ENCODE data around the gene FXR2. TPM values are rescaled to one million over a fixed set of nuclear protein-coding genes. Genes with fewer than 3 reads are reported as not detected.

The FXR2 gene
- total and polyA plus RNA-seq, 9 of the 15 experiments (the other 6 are each of a cell fraction or from before 2014, with no cell fraction given): 2.0 to 49.3 (median 24.5) TPM

DNA sequence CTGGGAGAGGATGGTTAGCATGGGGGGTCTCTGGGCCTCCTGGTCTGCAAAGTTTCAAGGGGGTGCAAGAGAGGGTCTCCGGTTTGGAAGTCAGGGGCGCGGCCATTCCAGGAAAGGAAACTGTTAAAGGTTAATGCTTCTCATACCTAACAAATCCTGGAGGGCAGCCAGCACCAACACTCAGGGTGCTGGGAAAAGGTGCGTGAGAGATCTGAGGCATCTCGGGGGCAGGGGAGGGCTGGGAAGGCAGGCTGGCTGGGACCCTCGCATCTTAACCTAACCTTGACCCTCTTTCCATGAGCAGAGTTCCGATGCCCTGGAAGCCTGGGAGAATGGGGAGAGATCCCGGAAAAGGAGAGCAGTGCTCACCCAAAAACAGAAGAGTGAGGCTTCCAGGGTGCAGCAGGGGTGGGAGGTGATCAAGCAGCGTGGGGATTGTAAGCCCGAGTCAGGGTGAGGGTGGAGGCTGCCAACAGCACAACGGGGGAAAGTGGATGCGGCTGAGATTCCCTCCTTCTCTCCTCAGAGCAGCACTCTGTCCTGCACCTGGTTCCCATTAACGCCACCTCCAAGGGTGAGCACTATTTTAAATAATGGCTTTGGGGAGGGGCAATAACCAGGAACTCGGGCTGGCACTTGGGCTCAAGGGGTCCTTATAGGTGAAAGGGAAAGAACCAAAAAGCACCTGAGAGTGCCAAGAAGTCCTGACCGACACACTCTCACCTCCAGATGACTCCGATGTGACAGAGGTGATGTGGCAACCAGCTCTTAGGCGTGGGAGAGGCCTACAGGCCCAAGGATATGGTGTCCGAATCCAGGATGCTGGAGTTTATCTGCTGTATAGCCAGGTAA is 55.2 kb downstream of the FXR2 start:
- DNase-seq (ENCODE audit: extremely low read depth in 1 of 4, low spot score in 3 of 4): no peak
- Histone ChIP-seq H3K4me3 (no peak overlapping the region), H3K27ac (ENCODE audit: extremely low read depth, low read depth, low read length) (no peak overlapping the region), H3K4me2 (ENCODE audit: insufficient read depth, low read length) (peak overlapping the region; percentile 98; the same call in 1 of the 2 replicates), H3K36me3 (ENCODE audit: control insufficient read depth, insufficient read depth, low read length) (peaks cover 16% of the 10 kb centered on the region; the same call in 2 of the 3 replicates), H2AFZ (ENCODE audit: low read depth, low read length) (peak overlapping the region; percentile 51; the same call in 1 of the 2 replicates), H3K4me1 (replicated peaks in 1 of 2; ENCODE audit: control insufficient read depth in 2 of 2, insufficient read depth in 2 of 2, low read length in 2 of 2) (peaks cover 10 to 52% of the 10 kb centered on the region in 2 experiments; a peak in 4 of 5 replicates), H4K20me1 (replicated peaks; ENCODE audit: control insufficient read depth, insufficient read depth, low read length) (no peaks in the 10 kb centered on the region), H3K9ac (ENCODE audit: insufficient read depth in 1 of 2, low read depth in 2 of 2, low read length in 2 of 2) (peak overlapping the region; percentile 21 to 34; a peak in 1 of 4 replicates), H3K9me3 (replicated peaks; ENCODE audit: control insufficient read depth, insufficient read depth, low read depth, low read length) (no peaks in the 10 kb centered on the region), H3K79me2 (ENCODE audit: control insufficient read depth, insufficient read depth, low read length) (peaks cover 33% of the 10 kb centered on the region), H3K27me3 (ENCODE audit: control insufficient read depth in 2 of 2, insufficient read depth in 2 of 2, low read length in 2 of 2) (no peaks in the 10 kb centered on the region), H3K9me1 (ENCODE audit: control insufficient read depth, insufficient read depth, low read length) (no peaks in the 10 kb centered on the region)
- WGBS (ENCODE audit: insufficient coverage, low coverage, missing lambda C conversion rate): 61% methylated on average over 13 of the region's 18 CpGs
- intact Hi-C loops (cut with micrococcal nuclease): loop anchor here (2.0 to 5.0 kb wide), 2 partner anchors 75 to 202 kb away; partner anchors contain the start of genes POLR2A and TMEM95
- in situ Hi-C loops (cut with MboI): loop anchor here (10.0 to 25.0 kb wide), 2 partner anchors 205 to 522 kb away; partner anchors contain the start of genes KCTD11, SLC16A11, SLC16A13 and TMEM95
- BruUV-seq (replicated peaks): no TSS peak
- ChIA-PET CTCF (ENCODE audit: low intra/inter-chr PET ratio) (interaction anchor here (1.9 to 2.3 kb wide), 2 partner anchors 45 to 203 kb away, joined by 9 to 16 read pairs; no protein-coding TSS in a partner anchor), POLR2A (interaction anchor here (0.8 to 1.5 kb wide), 8 partner anchors 11 to 74 kb away, joined by 3 to 9 read pairs (median 4); partner anchors contain the start of gene CD68)
- TF ChIP-seq SRF (CRISPR knock-in tag; IDR thresholded peaks at IDR 0.05) (no peak), ZC3H8 (IDR thresholded peaks at IDR 0.05) (no peak), ZFX (CRISPR knock-in tag; IDR thresholded peaks at IDR 0.05) (peak; percentile 69), ZNF780A (CRISPR knock-in tag; IDR thresholded peaks at IDR 0.05) (no peak), BDP1 (IDR thresholded peaks at IDR 0.05; ENCODE audit: insufficient read depth, insufficient read length) (no peak)
- FAIRE-seq: no peak
- no peak for ATAC-seq

Data from K562 (cell line).